Activated B cell treated with CpG ODN at 0.5 μM for 24 hours (primary cell): ENCODE results near the gene RFC3. TPM values are rescaled to one million over a fixed set of nuclear protein-coding genes. Genes with fewer than 3 reads are reported as not detected.

ENCODE experiments used
- ATAC-seq: fragments of 200-7000 bp; cut with Tn5 transposase; one replicate; pipeline ENCODE4 v1.10.0; 2021; ENCODE audit warnings: low read depth, mild to moderate bottlenecking, moderate library complexity
- CTCF ChIA-PET: fragments of 350-600 bp; sonication (Branson Sonifier 250); formaldehyde crosslinking; loops from one replicate; lab custom pipeline; 2021; ENCODE audit warnings: antibody characterized with exemption; lab: Charles Lee
- POLR2A ChIA-PET: fragments of 350-600 bp; sonication (Branson Sonifier 250); formaldehyde crosslinking; loops from one replicate; lab custom pipeline; 2021; ENCODE audit warnings: antibody characterized with exemption; lab: Charles Lee
- DNase-seq: peaks from one replicate; pipeline ENCODE4 v3.0.0; 2022
- H3K27ac Mint-ChIP-seq: one replicate; pipeline ENCODE4 v1.8.0; 2020; ENCODE audit warnings: mixed read lengths
- H3K27me3 Mint-ChIP-seq: one replicate; pipeline ENCODE4 v1.8.0; 2021; ENCODE audit warnings: mixed read lengths
- H3K36me3 Mint-ChIP-seq: one replicate; pipeline ENCODE4 v1.8.0; 2021; ENCODE audit warnings: low read depth, mixed read lengths
- H3K4me1 Mint-ChIP-seq: one replicate; pipeline ENCODE4 v1.8.0; 2021; ENCODE audit warnings: mixed read lengths
- H3K4me3 Mint-ChIP-seq: one replicate; pipeline ENCODE4 v1.8.0; 2020; ENCODE audit warnings: mild to moderate bottlenecking, mixed read lengths
- H3K9me3 Mint-ChIP-seq: one replicate; pipeline ENCODE4 v1.8.0; 2020; ENCODE audit warnings: mixed read lengths
- CTCF ChIP-seq: fragments of 200-600 bp; IDR thresholded peaks from one replicate; pipeline ENCODE4 v1.8.0; 2022; ENCODE audit warnings: antibody characterized with exemption, mild to moderate bottlenecking
- intact Hi-C: fragments of 100-400 bp; cut with micrococcal nuclease; formaldehyde crosslinking; loops from one replicate; pipeline ENCODE4 v1.15.1; 2024
- total RNA-seq: library from RNA; stranded (reverse); gene quantifications from 2 replicates; pipeline ENCODE4 v1.2.3, GENCODE V29; 2022

Gene RFC3
- total RNA-seq, 1 donor from 2014 or later: 13.5 TPM

GRCh38 chr13:33796095-33796494 lies 21.9 kb upstream of the RFC3 start:
- no peak overlapping the region for H3K27ac Mint-ChIP-seq
- ChIA-PET POLR2A (no interaction called here), CTCF (no interaction called here)
- no peak for ATAC-seq
- no peaks in the 10 kb centered on the region for H3K27me3 Mint-ChIP-seq
- intact Hi-C loops: no loop called here
- no peak for DNase-seq
- no peaks in the 10 kb centered on the region for H3K9me3 Mint-ChIP-seq
- no peak for TF ChIP-seq CTCF
- no peak overlapping the region for H3K4me3 Mint-ChIP-seq
- no peaks in the 10 kb centered on the region for H3K36me3 Mint-ChIP-seq
- no peaks in the 10 kb centered on the region for H3K4me1 Mint-ChIP-seq

GRCh38 chr13:33797622-33798021 lies 20.3 kb upstream of the RFC3 start:
- Mint-ChIP-seq H3K27ac (no peak overlapping the region), H3K9me3 (no peaks in the 10 kb centered on the region), H3K27me3 (no peaks in the 10 kb centered on the region), H3K4me1 (no peaks in the 10 kb centered on the region), H3K36me3 (no peaks in the 10 kb centered on the region), H3K4me3 (no peak overlapping the region)
- DNase-seq (no peak), ATAC-seq (no peak)
- POLR2A ChIA-PET: no interaction called here
- intact Hi-C loops: no loop called here
- TF ChIP-seq CTCF: no peak
- CTCF ChIA-PET: interaction anchor here (1.0 kb wide), 1 partner anchor 10 kb away, joined by 3 read pairs; no protein-coding TSS in a partner anchor

- Mint-ChIP-seq H3K4me3 (no peak overlapping the region), H3K36me3 (no peaks in the 10 kb centered on the region), H3K27ac (no peak overlapping the region), H3K27me3 (no peaks in the 10 kb centered on the region), H3K4me1 (no peaks in the 10 kb centered on the region), H3K9me3 (no peaks in the 10 kb centered on the region)
- intact Hi-C loops: no loop called here
- CTCF ChIA-PET: interaction anchor here (1.0 kb wide), 1 partner anchor 10 kb away, joined by 3 read pairs; no protein-coding TSS in a partner anchor
- ATAC-seq (no peak), DNase-seq (no peak)
- POLR2A ChIA-PET: no interaction called here
- TF ChIP-seq CTCF: no peak
Measured at GRCh38 chr13:33798023-33798422, 19.9 kb upstream of the RFC3 start.

- no peaks in the 10 kb centered on the region for H3K36me3 Mint-ChIP-seq
- no peak overlapping the region for H3K27ac Mint-ChIP-seq
- TF ChIP-seq CTCF: no peak
- H3K9me3 Mint-ChIP-seq: no peaks in the 10 kb centered on the region
- H3K4me3 Mint-ChIP-seq: no peak overlapping the region
- ATAC-seq (no peak), DNase-seq (no peak)
- peaks cover 2% of the 10 kb centered on the region for H3K27me3 Mint-ChIP-seq
- CTCF ChIA-PET: interaction anchor here (0.9 to 1.1 kb wide), 2 partner anchors 14 to 1364 kb away, joined by 3 to 6 read pairs; no protein-coding TSS in a partner anchor
- no peaks in the 10 kb centered on the region for H3K4me1 Mint-ChIP-seq
- POLR2A ChIA-PET: no interaction called here
- intact Hi-C loops: loop anchor here (1.0 to 2.0 kb wide), 2 partner anchors 1357 to 1365 kb away; no protein-coding TSS in a partner anchor
Measured at GRCh38 chr13:33799950-33800592, 17.9 kb upstream of the RFC3 start.

- Mint-ChIP-seq H3K9me3 (no peaks in the 10 kb centered on the region), H3K36me3 (no peaks in the 10 kb centered on the region), H3K27me3 (peaks cover 2% of the 10 kb centered on the region), H3K27ac (no peak overlapping the region), H3K4me1 (no peaks in the 10 kb centered on the region), H3K4me3 (no peak overlapping the region)
- TF ChIP-seq CTCF: no peak
- intact Hi-C loops: loop anchor here (1.0 to 2.0 kb wide), 2 partner anchors 1357 to 1364 kb away; no protein-coding TSS in a partner anchor
- ChIA-PET CTCF (interaction anchor here (0.9 to 1.1 kb wide), 2 partner anchors 14 to 1363 kb away, joined by 3 to 6 read pairs; no protein-coding TSS in a partner anchor), POLR2A (no interaction called here)
- DNase-seq: no peak
- ATAC-seq: no peak
Measured at GRCh38 chr13:33800646-33801186, 17.2 kb upstream of the RFC3 start.
